NB4 (cell line): Measurements from ENCODE around the gene ATP2A3.

Experiments
- POLR2A ChIP-seq: IDR thresholded peaks from 2 replicates; pipeline ENCODE4 v1.6.1; 2011; ENCODE audit warnings: mild to moderate bottlenecking; ENCODE audit not compliant: insufficient read length; ENCODE audit errors: extremely low read depth
- TF ChIP-seq, protein P1 (sequence below): IDR thresholded peaks from one replicate; pipeline ENCODE4 v1.5.1; 2012; ENCODE audit warnings: low read depth, low read length

DNA sequence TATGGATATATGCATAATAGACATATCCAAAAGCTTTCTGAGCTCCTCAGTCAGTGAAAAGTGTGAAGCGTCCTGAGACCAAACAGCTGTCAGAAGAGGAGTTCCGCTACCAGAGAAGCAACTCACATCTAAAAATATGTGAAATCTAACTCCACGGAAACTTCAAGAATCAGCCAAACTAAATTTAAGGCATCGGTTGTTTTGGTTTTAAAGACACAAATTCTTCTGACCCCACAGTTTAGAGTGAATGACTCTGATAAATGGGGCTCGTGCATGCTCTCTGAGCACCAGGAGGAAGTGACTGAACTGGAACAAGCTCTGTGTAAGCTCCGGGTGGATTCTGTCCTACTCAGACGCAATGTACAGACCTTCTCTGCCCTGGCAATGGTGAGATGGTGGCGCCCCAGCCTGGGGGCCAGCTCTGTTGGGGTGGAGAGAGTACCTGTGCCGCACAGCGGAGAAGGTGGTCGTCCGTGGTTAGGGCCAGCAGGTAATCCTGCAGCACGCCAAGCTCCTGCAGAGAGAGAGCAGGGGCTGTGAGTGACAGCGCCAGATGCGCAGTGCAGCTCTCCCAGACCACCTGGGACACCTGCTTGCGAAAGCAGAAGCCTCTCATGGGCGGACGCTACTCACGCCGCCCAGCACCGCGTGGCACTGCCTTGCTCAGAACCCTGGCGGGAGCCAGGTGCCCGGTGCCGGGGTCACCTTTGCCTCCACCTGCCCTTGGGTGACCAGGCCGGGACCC lies 44.4 kb upstream of the ATP2A3 start:
- TF ChIP-seq, protein P1, sequence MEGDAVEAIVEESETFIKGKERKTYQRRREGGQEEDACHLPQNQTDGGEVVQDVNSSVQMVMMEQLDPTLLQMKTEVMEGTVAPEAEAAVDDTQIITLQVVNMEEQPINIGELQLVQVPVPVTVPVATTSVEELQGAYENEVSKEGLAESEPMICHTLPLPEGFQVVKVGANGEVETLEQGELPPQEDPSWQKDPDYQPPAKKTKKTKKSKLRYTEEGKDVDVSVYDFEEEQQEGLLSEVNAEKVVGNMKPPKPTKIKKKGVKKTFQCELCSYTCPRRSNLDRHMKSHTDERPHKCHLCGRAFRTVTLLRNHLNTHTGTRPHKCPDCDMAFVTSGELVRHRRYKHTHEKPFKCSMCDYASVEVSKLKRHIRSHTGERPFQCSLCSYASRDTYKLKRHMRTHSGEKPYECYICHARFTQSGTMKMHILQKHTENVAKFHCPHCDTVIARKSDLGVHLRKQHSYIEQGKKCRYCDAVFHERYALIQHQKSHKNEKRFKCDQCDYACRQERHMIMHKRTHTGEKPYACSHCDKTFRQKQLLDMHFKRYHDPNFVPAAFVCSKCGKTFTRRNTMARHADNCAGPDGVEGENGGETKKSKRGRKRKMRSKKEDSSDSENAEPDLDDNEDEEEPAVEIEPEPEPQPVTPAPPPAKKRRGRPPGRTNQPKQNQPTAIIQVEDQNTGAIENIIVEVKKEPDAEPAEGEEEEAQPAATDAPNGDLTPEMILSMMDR = no peak
- TF ChIP-seq POLR2A = no peak
